ENCODE measurements around the gene PADI1. TPM values are rescaled to one million over a fixed set of nuclear protein-coding genes. Genes with fewer than 3 reads are reported as not detected.

Gene PADI1
- total RNA-seq, 4 donors from 2014 or later: 4.0 to 57.3 (median 9.1) TPM

DNA sequence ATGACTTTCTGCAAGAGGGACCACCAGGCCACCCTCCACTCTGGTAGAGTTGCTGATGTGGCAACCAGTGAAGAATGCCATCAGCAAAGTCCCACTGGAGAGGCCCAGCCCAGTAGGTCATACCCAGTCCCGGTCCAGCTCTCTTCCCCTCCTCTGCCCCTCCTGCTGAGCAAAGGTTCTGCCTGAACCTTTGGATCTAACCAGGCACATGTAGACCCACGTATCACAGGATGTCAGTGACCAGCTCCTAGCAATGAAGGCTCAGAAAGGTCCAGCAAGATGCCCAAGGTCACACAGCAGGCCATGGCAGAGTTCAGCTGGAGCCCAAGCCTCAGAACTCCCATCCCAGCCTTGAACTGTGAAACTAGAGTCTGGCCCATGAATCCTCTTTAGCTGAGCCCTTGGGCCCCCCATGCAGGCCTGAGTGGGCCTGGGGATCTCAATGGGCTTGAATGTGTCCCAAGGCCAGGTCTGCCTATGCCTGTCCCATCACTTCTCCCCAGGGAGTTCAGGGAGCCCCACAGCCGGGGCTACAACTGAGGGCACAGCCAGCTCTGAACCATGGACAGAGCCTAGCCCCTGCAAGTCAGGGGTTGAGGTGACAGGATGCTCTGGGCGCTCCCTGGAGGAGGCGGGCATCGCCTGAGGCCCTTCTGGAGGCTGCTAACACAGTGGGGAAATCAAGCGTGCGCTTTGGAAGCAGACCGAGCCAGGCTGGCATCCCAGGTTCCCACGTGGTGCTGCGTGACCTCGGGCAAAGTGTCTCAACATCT lies 21.4 kb upstream of the PADI1 start:
- peaks cover 14% of the 10 kb centered on the region for H3K4me1 ChIP-seq
- no peak overlapping the region for H3K4me3 ChIP-seq
- H3K27me3 ChIP-seq: peaks cover 5% of the 10 kb centered on the region
- no peak for TF ChIP-seq POLR2A (IDR thresholded peaks at IDR 0.05)
- no peak for TF ChIP-seq EP300 (IDR thresholded peaks at IDR 0.05)
- no peak for TF ChIP-seq POLR2AphosphoS5 (IDR thresholded peaks at IDR 0.05)
- TF ChIP-seq, protein P1, sequence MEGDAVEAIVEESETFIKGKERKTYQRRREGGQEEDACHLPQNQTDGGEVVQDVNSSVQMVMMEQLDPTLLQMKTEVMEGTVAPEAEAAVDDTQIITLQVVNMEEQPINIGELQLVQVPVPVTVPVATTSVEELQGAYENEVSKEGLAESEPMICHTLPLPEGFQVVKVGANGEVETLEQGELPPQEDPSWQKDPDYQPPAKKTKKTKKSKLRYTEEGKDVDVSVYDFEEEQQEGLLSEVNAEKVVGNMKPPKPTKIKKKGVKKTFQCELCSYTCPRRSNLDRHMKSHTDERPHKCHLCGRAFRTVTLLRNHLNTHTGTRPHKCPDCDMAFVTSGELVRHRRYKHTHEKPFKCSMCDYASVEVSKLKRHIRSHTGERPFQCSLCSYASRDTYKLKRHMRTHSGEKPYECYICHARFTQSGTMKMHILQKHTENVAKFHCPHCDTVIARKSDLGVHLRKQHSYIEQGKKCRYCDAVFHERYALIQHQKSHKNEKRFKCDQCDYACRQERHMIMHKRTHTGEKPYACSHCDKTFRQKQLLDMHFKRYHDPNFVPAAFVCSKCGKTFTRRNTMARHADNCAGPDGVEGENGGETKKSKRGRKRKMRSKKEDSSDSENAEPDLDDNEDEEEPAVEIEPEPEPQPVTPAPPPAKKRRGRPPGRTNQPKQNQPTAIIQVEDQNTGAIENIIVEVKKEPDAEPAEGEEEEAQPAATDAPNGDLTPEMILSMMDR (IDR thresholded peaks at IDR 0.05): no peak
- no peak overlapping the region for H3K27ac ChIP-seq
- peak in 1 of 2 donors; percentile 35 for DNase-seq (ENCODE audit: low spot score in 2 of 2)
- H3K36me3 ChIP-seq: no peaks in the 10 kb centered on the region
- WGBS: 53% methylated on average over 10 of the region's 12 CpGs
- no peaks in the 10 kb centered on the region for H3K9me3 ChIP-seq

DNA sequence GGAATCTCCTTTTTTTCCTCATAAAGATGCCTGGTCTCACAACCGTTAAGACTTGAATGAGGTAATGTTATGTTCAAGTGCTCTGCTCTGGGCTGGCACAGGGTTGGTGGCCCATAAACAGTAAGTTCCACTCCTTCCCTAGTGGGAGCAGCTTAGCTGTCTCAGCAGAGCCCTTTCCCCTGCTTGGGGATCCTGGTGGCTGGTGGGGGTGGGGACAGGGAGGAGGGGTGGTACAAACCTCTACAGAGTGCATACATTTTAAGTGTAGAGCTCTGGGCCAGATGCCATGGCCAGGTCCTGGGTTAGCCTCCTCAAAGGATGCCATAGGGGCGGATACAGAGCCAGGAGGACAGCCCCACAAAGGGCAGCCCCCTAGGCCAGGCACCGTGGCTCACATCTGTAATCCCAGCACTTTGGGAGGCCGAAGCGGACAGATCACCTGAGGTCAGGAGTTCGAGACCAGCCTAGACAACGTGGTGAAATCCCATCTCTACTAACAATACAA lies 20.7 kb upstream of the PADI1 start:
- no peaks in the 10 kb centered on the region for H3K9me3 ChIP-seq
- H3K4me3 ChIP-seq: no peak overlapping the region
- 78% methylated on average over 7 of the region's 7 CpGs for WGBS
- peaks cover 5% of the 10 kb centered on the region for H3K27me3 ChIP-seq
- H3K4me1 ChIP-seq: peaks cover 14% of the 10 kb centered on the region
- H3K36me3 ChIP-seq: no peaks in the 10 kb centered on the region
- TF ChIP-seq, protein P1 (IDR thresholded peaks at IDR 0.05): no peak
- TF ChIP-seq EP300 (IDR thresholded peaks at IDR 0.05) (no peak), POLR2AphosphoS5 (IDR thresholded peaks at IDR 0.05) (no peak), POLR2A (IDR thresholded peaks at IDR 0.05) (no peak)
- H3K27ac ChIP-seq: no peak overlapping the region
- DNase-seq (ENCODE audit: low spot score in 2 of 2): peak in 1 of 2 donors; percentile 41

DNA sequence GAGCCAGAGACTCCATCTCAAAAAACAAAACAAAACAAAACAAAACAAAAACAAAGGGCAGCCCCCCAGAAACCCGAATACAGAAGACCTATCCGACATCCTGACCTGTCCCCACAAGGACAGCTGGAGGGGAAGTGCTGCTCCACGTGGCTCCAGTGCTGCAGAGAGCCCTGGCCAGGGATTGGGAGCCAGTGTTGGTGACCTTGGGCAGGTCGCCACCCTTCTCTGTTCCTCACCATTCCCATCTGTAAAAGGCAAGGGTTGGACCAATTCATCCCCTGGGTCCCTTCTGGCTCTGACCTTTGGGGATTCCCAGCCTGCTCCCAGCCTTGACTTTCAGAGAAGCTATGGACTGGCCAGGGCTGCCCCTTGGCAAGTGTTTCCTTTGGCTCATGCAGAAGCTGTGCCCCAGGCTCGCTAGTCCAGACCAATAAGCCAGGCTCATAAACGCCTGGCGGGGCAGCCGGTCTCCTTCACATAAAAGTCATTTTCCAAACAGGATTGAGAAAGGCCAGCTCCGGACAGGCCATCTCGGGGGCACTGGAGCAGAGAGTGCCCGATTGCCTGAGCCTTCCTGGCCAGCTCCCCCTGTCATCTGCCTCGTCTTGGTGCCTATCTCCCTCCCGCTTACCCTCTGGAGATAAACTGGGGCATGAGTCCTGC lies 20.0 kb upstream of the PADI1 start:
- Histone ChIP-seq H3K9me3 (no peaks in the 10 kb centered on the region), H3K27me3 (peaks cover 5% of the 10 kb centered on the region), H3K27ac (no peak overlapping the region), H3K4me1 (peaks cover 14% of the 10 kb centered on the region), H3K36me3 (no peaks in the 10 kb centered on the region), H3K4me3 (no peak overlapping the region)
- TF ChIP-seq, protein P1 (IDR thresholded peaks at IDR 0.05): no peak
- TF ChIP-seq POLR2AphosphoS5 (IDR thresholded peaks at IDR 0.05) (no peak), EP300 (IDR thresholded peaks at IDR 0.05) (no peak), POLR2A (IDR thresholded peaks at IDR 0.05) (no peak)
- DNase-seq (ENCODE audit: low spot score in 2 of 2): peak in 1 of 2 donors; percentile 68
- 80% methylated on average over 13 of the region's 13 CpGs for WGBS

DNA sequence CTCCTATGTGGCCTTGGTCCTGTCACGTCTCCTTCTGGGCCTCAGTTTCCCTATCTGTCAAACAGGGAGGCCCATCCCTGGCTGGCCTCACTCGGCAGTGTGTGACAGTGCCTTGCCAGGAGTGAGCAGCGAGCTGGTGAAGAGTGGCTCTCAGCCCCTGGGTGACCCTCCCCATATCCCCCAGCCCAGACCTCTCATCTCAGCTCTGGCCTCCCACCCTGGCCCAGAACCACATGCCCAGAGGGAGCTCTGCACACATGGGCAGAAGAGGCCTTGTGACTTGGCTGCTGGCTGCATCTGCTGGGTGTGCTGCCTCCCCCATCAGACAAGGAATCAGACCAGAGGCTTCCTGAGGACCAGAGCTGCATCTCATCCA lies 19.5 kb upstream of the PADI1 start:
- H3K9me3 ChIP-seq: no peaks in the 10 kb centered on the region
- no peak overlapping the region for H3K4me3 ChIP-seq
- WGBS: 83% methylated on average over 3 of the region's 3 CpGs
- DNase-seq (ENCODE audit: low spot score in 2 of 2): peak in 1 of 2 donors; percentile 28
- peaks cover 5% of the 10 kb centered on the region for H3K27me3 ChIP-seq
- TF ChIP-seq POLR2A (IDR thresholded peaks at IDR 0.05) (no peak), POLR2AphosphoS5 (IDR thresholded peaks at IDR 0.05) (no peak), EP300 (IDR thresholded peaks at IDR 0.05) (no peak)
- TF ChIP-seq, protein P1 (IDR thresholded peaks at IDR 0.05): no peak
- peaks cover 19% of the 10 kb centered on the region for H3K4me1 ChIP-seq
- H3K27ac ChIP-seq: no peak overlapping the region
- no peaks in the 10 kb centered on the region for H3K36me3 ChIP-seq

Data from suprapubic skin (tissue), 4 donors.